HepG2 (cell line): ENCODE results near the gene ATRX. TPM values are rescaled to one million over a fixed set of nuclear protein-coding genes. Genes with fewer than 3 reads are reported as not detected.

Experiments used
- ATF4 ChIP-seq, 2 experiments: fragments of 450-650 bp in 1 of 2; sonication (generic) in 1 of 2; formaldehyde crosslinking; IDR thresholded peaks; 2 replicates each; pipeline versions ENCODE4 v1.5.0 to v1.8.0; 2020 to 2022; ENCODE audit warnings: mild to moderate bottlenecking in 1 of 2, missing genetic modification reagents in 1 of 2
- LCORL ChIP-seq, 2 experiments: fragments of 450-650 bp in 1 of 2; sonication (generic) in 1 of 2; formaldehyde crosslinking in 1 of 2; IDR thresholded peaks; 2 replicates each; pipeline versions ENCODE4 v1.5.0 to v1.6.1; 2017 to 2020; ENCODE audit warnings: antibody characterized with exemption in 1 of 2, missing genetic modification reagents in 1 of 2
- MZF1 ChIP-seq: sonication (generic); formaldehyde crosslinking; IDR thresholded peaks from 2 replicates; pipeline ENCODE4 v1.8.1; 2023; ENCODE audit warnings: mild to moderate bottlenecking, missing genetic modification reagents, borderline replicate concordance
- REST ChIP-seq, 2 experiments: IDR thresholded peaks; 2 replicates each; pipeline ENCODE4 v1.6.1; 2011 to 2012; ENCODE audit warnings: low read length in 2 of 2, borderline replicate concordance in 1 of 2, low read depth in 1 of 2, mild to moderate bottlenecking in 1 of 2, moderate library complexity in 1 of 2
- ZBTB33 ChIP-seq: sonication (generic); formaldehyde crosslinking; IDR thresholded peaks from 2 replicates; pipeline ENCODE4 v1.4.0; 2020; ENCODE audit warnings: missing genetic modification reagents
- ZNF605 ChIP-seq: sonication (generic); formaldehyde crosslinking; IDR thresholded peaks from 2 replicates; pipeline ENCODE4 v1.8.0; 2022; ENCODE audit warnings: mild to moderate bottlenecking, missing genetic modification reagents
- polyA plus RNA-seq, 8 experiments: library from polyadenylated mRNA; depleted of rRNA in 3 of 8; stranded (reverse) in 7 of 8; unstranded in 1 of 8; fragments of >200 nt; fragmentation: Illumina TruSeq in 4 of 8; extraction: Trizol in 4 of 8; gene quantifications; 2 replicates each; pipeline versions ENCODE4 v1.2.1 to v1.2.3, GENCODE V29; 2011 to 2016; ENCODE audit warnings: low read depth in 4 of 8, missing spikeins in 1 of 8, mixed read lengths in 1 of 8; ENCODE audit not compliant: insufficient read depth in 1 of 8
- small RNA-seq, 3 experiments: library from RNA; depleted of rRNA; stranded (forward); fragments of <200 nt; gene quantifications; one replicate each; pipeline ENCODE3, GENCODE V24; 2012; ENCODE audit warnings: low read depth in 2 of 3, low replicate concordance in 1 of 3; ENCODE audit not compliant: insufficient read length in 3 of 3, insufficient read depth in 2 of 3
- total RNA-seq, 5 experiments: library from RNA; depleted of rRNA; stranded (reverse); fragments of >200 nt; fragmentation: Illumina TruSeq; extraction: Trizol; gene quantifications; 2 replicates each; pipeline ENCODE4 v1.2.3, GENCODE V29; 2016; ENCODE audit warnings: low read depth in 1 of 5
- TF ChIP-seq, protein P1 (sequence below): sonication (generic); formaldehyde crosslinking; IDR thresholded peaks from 2 replicates; pipeline ENCODE4 v1.5.0; 2020; ENCODE audit warnings: missing genetic modification reagents

The ATRX gene
- total and polyA plus RNA-seq, 2 of the 13 experiments (the other 11 are each of a cell fraction or from before 2014, with no cell fraction given): 26.1 to 44.5 TPM

DNA sequence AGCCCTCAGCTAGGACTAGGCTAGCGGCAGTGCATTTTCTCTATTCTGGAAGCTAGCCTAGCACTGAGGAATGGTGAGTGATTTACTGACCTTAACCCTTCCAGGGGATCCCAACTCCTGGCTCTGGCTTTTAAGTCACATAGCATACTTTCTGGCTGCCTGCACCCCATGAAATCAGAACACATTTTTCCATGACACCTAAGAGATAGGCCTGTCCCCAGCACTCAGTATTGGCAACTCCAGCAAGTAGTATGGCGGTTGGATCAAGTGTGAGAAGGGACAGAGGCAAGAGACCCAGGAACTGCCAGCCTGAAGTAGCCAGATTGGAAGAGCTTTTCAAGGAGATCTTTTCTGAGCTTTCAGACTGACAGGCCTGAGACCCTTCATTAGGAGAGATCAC is 330.6 kb downstream of the ATRX start (continued):
- TF ChIP-seq ATF4 (CRISPR knock-in tag; IDR thresholded peaks at IDR 0.05): no peak
- TF ChIP-seq LCORL (IDR thresholded peaks at IDR 0.05): no peak
- TF ChIP-seq LCORL (CRISPR knock-in tag; IDR thresholded peaks at IDR 0.05): no peak
- TF ChIP-seq REST (IDR thresholded peaks at IDR 0.05; ENCODE audit: borderline replicate concordance in 1 of 2, low read depth in 1 of 2, low read length in 2 of 2): no peak
- no peak for TF ChIP-seq ZBTB33 (CRISPR knock-in tag)
- TF ChIP-seq MZF1 (CRISPR knock-in tag): no peak
- no peak for TF ChIP-seq ZNF605
- TF ChIP-seq, protein P1, sequence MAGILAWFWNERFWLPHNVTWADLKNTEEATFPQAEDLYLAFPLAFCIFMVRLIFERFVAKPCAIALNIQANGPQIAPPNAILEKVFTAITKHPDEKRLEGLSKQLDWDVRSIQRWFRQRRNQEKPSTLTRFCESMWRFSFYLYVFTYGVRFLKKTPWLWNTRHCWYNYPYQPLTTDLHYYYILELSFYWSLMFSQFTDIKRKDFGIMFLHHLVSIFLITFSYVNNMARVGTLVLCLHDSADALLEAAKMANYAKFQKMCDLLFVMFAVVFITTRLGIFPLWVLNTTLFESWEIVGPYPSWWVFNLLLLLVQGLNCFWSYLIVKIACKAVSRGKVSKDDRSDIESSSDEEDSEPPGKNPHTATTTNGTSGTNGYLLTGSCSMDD (CRISPR knock-in tag): no peak
- TF ChIP-seq, all 625 proteins: peak for 0

Small RNA genes lying within 50 kb of the gene (small RNA-seq; reads per million reads assigned to genes)
- 0 reads per million in 3 experiments for gene FABP5P15

Other genes with a start within 250 kb of the ATRX start
- gene MAGT1, start 109.2 kb upstream of the ATRX start, total RNA-seq (2016; rRNA removed; fragmentation: Illumina TruSeq; extraction: Trizol): 45.8 and 75.0 TPM in 2 replicates
- 31.4 and 38.0 TPM in 2 replicates for gene MAGT1, start 109.2 kb upstream of the ATRX start, polyA plus RNA-seq (2011; rRNA removed)
- gene COX7B, start 113.3 kb upstream of the ATRX start, total RNA-seq (2016; rRNA removed; fragmentation: Illumina TruSeq; extraction: Trizol): 375 and 491 TPM in 2 replicates
- 499 and 635 TPM in 2 replicates for gene COX7B, start 113.3 kb upstream of the ATRX start, polyA plus RNA-seq (2011; rRNA removed)
- gene ATP7A, start 124.5 kb upstream of the ATRX start, total RNA-seq (2016; rRNA removed; fragmentation: Illumina TruSeq; extraction: Trizol): 3.9 and 4.7 TPM in 2 replicates
- gene ATP7A, start 124.5 kb upstream of the ATRX start, polyA plus RNA-seq (2011; rRNA removed): 1.7 and 1.9 TPM in 2 replicates
- 0.33 TPM in 1 of 2 replicates, not detected in the other for gene PGAM4, start 183.4 kb upstream of the ATRX start, total RNA-seq (2016; rRNA removed; fragmentation: Illumina TruSeq; extraction: Trizol)
- gene PGAM4, start 183.4 kb upstream of the ATRX start, polyA plus RNA-seq (2011; rRNA removed): 0.10 and 0.24 TPM in 2 replicates